HG03439 (cell line): Measurements from ENCODE around the gene NECTIN2.
"Not testable (repeated sequence)": the region's sequence is repeated elsewhere in the genome, so short reads cannot be mapped to it uniquely, and the experiment has no call there.

Experiments
- ATAC-seq: cut with Tn5 transposase; IDR thresholded peaks from one replicate; pipeline ENCODE4 v1.9.1; 2021; ENCODE audit warnings: mild to moderate bottlenecking, moderate library complexity; ENCODE audit not compliant: unreplicated experiment

NECTIN2 gene

DNA sequence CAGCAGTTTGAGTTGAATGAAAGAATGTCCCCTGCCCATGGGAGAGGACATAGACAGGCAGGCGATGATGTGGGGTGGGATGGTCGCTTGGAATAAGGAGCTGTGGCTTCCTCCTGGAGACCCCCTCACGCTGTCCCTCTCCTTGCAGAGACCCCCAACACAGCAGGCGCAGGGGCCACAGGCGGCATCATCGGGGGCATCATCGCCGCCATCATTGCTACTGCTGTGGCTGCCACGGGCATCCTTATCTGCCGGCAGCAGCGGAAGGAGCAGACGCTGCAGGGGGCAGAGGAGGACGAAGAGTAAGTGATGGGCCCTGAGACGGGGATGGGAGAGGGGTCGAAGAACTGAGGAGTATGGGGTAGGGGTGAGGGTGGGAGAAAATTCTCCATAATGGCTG is 36.0 kb downstream of the NECTIN2 start:
- no peak for ATAC-seq

DNA sequence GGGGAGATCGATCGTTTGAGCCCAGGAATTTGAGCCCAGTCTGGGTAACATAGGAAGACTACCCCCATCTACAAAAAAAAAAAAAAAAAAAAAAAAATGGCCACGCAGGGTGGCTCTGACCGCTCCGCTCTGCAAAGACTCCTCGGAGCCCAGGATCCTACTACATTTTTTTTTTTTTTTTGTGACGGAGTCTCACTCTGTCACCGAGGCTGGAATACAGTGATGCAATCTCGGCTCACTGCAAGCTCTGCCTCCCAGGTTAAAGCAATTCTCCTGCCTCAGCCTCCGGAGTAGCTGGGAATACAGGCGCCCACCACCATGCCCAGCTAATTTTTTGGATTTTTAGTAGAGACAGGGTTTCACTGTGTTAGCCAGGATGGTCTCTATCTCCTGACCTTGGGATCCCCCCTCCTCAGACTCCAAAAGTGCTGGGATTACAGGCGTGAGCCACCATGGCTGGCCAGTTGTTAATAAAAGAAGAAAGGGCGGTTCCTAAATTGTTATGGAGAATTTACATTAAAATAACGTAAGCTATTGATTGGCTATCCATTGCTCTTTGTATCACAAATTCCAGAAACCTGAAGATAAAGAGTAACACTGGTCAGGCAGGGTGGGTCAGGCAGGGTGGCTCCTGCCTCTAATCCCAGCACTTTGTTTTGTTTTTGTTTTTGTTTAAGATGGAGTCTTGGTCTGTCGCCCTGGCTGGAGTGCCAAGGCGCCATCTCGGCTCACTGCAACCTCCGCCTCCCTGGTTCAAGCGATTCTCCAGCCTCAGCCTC is 36.7 kb downstream of the NECTIN2 start:
- not testable (repeated sequence) for ATAC-seq

- no peak for ATAC-seq
These were observed 37.8 kb downstream of the NECTIN2 start for GRCh38 chr19:44883922-44884321.

DNA sequence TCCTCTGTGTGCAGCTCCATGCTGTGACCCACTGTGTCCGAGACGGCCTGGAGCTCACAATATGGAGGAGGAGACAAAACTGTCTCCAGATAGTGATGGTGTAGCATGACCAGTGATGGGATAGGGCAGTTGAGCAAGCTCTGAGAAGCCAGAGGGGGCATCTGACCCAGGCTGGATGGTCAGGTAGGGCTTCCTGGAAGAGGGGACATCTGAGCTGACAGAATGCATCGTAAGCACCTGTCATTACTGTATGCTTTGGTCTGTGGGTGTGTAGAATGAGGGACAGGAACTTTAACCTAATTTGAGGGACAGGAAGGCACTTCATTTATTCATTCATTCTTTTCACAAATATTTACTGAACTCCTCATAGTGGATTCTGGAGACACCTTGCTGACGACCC is 38.5 kb downstream of the NECTIN2 start:
- no peak for ATAC-seq

DNA sequence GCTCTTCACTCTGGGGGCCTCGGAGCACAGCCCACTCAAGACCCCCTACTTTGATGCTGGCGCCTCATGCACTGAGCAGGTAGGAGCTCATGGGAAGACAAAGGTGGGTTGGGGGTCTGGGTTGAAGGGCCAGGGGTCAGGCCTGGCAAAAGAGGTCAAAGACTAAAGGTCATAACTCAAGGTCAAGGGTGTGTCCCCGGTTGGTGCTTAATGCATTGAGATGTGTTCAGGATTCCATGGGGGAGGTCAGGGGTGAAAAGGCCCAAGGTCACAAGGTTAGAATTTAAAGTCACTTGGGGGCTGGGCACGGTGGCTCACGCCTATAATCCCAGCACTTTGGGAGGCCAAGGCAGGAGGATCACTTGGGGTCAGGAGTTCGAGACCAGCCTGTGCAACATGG is 40.0 kb downstream of the NECTIN2 start:
- no peak for ATAC-seq

DNA sequence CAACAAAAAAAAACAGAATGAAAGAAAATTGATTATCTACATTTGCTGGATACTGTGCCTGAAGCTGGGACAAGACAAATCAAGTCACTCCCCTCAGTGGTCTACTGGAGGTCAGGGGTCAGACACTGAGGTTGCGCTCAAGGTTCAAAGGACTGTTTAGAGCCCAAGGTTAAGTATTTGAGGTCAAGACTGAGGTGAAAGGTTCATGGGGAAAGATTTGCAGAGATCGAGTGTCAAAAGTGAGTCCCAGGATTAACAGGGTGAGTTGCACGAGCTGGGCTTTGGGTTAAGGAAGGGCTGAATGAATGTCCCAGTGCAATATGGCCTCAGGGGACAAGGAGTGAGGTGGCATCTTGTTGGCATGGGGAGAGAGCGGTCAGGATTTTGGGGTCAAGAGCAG is 41.6 kb downstream of the NECTIN2 start:
- ATAC-seq: no peak

- ATAC-seq: not testable (repeated sequence)
These were observed 42.2 kb downstream of the NECTIN2 start for GRCh38 chr19:44888335-44888734.

DNA sequence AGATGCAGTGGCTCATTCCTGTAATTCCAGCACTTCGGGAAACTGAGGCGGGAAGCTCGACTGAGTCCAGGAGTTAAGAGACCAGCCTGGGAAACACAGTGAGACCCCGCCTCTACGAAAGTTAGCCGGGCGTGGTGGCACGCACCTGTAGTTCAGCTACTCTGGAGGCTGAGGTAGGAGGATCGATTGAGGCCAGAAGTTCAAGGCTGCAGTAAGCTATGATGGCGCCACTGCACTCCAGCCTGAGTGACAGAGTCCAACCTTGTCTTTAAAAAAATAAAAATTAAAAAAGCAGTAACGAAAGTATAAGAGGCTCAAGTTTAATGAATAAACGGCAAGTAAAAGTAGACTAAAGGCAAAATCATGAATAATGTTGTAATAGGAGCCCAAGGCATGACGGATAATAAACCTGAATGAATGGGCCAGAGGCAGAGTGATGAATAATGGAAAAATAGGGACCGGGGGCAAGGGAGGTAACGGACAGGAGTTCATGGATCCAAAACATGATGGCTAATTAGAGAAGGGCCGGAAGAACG is 43.8 kb downstream of the NECTIN2 start:
- no peak for ATAC-seq

DNA sequence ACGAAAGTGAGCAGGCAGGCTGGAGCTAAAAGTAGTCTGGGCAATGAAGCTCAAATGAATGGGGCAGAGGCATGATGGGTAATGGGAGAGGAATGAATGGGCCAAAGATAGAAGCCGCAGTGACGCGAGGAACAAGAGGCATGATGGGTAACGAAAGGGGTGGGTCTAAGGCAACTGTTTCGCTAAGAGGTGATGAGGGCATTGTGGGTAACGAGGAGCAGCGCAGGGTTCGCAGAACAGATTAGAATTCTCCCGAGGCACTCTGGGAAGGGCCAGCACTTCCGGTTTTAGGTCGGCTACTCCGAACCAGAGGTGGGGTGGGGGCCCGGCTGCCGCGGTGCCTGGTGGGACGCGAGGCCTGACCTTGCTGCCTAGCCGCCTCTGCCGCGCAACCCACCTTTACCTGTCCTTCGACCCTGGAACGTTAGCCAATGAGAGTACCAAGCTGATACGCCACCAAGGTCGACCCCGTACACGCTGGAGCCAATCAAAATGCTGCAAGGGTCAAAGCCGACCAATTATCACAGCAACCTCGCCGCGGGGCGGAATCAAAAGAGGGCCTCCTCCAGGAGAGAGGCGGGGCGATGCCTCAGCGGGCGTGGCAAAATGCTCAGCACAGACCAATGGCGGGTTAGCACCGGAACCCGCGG is 44.4 kb downstream of the NECTIN2 start:
- ATAC-seq: peak; percentile 85

- ATAC-seq: peak; percentile 63
These were observed 45.2 kb downstream of the NECTIN2 start, which contains the start of gene TOMM40 for GRCh38 chr19:44891016-44891882. Gene TOMM40 (plus strand): TSS chr19:44891254. CDS start chr19:44891416, 162 bp downstream.

GRCh38 chr19:44892932-44893331 is 46.8 kb downstream of the NECTIN2 start:
- ATAC-seq: no peak

GRCh38 chr19:44893332-44894051 is 47.4 kb downstream of the NECTIN2 start:
- ATAC-seq: no peak

GRCh38 chr19:44894052-44894400 is 47.9 kb downstream of the NECTIN2 start:
- no peak for ATAC-seq

GRCh38 chr19:44894946-44895345 is 48.8 kb downstream of the NECTIN2 start:
- ATAC-seq: no peak

DNA sequence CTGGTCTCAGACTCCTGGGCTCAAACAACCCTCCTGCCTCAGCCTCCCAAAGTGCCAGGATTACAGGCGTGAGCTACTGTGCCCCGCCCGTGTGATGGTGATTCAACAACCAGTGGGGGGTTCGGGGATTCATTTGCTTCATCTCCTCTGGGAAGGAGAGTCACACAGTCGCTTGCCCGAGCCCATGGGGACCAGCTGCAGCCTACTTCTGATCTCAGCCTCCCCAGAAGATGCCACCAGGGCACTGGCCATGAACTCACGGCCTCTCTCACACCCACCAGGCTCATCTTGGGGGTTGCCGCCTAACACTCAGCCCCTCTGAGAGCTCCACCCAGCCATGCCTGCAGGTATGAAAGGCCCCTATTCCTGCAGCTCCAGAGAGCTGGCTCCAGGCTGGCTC is 51.7 kb downstream of the NECTIN2 start:
- ATAC-seq: no peak

DNA sequence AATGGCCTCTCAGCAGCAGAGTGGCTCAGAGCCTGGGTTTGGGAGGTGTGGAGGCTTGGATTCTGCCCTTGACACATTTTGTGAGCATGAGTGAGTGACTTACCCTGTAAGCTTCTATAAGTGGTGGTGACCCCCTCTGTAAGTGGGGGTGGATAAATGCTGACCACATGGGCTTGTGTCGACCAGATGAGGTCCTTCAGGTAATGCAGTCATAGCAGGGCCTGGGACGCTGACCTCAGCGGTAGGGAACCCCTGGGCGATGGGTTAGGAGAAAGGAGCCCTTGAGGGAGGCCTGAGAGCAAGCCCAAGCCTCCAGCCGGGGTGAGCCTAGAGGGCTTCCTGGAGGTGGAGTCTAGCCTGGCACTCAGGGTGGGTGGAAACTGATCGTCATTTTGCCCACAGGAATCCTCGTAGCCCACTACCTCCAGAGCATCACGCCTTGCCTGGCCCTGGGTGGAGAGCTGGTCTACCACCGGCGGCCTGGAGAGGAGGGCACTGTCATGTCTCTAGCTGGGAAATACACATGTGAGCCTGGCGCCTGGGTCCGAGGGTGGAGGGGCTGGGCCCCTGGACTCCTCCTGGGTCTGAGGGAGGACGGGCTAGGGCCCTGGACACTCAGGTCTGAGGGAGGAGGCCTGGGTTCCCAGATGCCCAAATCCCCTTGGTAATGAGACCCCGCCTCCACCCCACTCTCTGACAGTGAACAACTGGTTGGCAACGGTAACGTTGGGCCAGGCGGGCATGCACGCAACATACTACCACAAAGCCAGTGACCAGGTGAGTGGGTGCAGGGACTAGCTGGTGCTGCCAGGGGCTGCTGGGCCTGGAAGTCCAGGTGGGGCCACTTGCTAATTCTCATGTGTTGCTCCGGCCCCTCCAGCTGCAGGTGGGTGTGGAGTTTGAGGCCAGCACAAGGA is 54.5 kb downstream of the NECTIN2 start:
- ATAC-seq: no peak

DNA sequence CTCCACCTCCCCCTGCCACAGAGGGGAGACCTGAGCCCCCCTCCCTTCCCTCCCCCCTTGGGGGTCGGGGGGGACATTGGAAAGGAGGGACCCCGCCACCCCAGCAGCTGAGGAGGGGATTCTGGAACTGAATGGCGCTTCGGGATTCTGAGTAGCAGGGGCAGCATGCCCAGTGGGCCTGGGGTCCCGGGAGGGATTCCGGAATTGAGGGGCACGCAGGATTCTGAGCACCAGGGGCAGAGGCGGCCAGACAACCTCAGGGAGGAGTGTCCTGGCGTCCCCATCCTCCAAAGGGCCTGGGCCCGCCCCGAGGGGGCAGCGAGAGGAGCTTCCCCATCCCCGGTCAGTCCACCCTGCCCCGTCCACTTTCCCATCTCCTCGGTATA is 57.1 kb downstream of the NECTIN2 start:
- ATAC-seq: no peak

DNA sequence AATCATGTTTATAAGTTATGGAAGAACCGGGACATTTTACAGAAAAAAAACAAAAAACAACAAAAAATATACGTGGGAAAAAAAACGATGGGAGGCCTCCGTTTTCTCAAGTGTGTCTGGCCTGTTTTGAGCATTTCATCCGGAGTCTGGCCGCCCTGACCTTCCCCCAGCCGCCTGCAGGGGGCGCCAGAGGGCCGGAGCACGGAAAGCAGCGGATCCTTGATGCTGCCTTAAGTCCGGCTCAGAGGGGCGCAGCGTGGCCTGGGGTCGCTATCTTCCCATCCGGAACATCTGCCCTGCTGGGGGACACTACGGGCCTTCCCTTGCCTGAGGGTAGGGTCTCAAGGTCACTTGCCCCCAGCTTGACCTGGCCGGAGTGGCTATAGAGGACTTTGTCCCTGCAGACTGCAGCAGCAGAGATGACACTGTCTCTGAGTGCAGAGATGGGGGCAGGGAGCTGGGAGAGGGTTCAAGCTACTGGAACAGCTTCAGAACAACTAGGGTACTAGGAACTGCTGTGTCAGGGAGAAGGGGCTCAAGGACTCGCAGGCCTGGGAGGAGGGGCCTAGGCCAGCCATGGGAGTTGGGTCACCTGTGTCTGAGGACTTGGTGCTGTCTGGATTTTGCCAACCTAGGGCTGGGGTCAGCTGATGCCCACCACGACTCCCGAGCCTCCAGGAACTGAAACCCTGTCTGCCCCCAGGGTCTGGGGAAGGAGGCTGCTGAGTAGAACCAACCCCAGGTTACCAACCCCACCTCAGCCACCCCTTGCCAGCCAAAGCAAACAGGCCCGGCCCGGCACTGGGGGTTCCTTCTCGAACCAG is 57.7 kb downstream of the NECTIN2 start:
- ATAC-seq: no peak
